ES-I3 (cell line): ENCODE data around the gene LMAN2.

Source experiments
- H3K36me3 ChIP-seq: 2 replicates; pipeline ENCODE4 v1.6.1; 2013; ENCODE audit warnings: mild to moderate bottlenecking, low read length, control low read depth, moderate library complexity; ENCODE audit not compliant: insufficient read depth
- H3K4me1 ChIP-seq: 2 replicates; pipeline ENCODE4 v1.6.1; 2013; ENCODE audit warnings: mild to moderate bottlenecking, control low read depth, low read length; ENCODE audit not compliant: insufficient read depth
- H3K9ac ChIP-seq: 2 replicates; pipeline ENCODE4 v1.6.1; 2013; ENCODE audit warnings: low read depth, mild to moderate bottlenecking, low read length, moderate library complexity
- H3K9me3 ChIP-seq: 2 replicates; pipeline ENCODE4 v1.6.1; 2013; ENCODE audit warnings: mild to moderate bottlenecking, low read length, moderate library complexity; ENCODE audit not compliant: control insufficient read depth, insufficient read depth

LMAN2 gene

GRCh38 chr5:177372034-177372896 is 20.8 kb upstream of the LMAN2 start:
- H3K9ac ChIP-seq: no peak overlapping the region
- no peaks in the 10 kb centered on the region for H3K9me3 ChIP-seq
- H3K4me1 ChIP-seq: peaks cover 4% of the 10 kb centered on the region
- H3K36me3 ChIP-seq: no peaks in the 10 kb centered on the region

DNA sequence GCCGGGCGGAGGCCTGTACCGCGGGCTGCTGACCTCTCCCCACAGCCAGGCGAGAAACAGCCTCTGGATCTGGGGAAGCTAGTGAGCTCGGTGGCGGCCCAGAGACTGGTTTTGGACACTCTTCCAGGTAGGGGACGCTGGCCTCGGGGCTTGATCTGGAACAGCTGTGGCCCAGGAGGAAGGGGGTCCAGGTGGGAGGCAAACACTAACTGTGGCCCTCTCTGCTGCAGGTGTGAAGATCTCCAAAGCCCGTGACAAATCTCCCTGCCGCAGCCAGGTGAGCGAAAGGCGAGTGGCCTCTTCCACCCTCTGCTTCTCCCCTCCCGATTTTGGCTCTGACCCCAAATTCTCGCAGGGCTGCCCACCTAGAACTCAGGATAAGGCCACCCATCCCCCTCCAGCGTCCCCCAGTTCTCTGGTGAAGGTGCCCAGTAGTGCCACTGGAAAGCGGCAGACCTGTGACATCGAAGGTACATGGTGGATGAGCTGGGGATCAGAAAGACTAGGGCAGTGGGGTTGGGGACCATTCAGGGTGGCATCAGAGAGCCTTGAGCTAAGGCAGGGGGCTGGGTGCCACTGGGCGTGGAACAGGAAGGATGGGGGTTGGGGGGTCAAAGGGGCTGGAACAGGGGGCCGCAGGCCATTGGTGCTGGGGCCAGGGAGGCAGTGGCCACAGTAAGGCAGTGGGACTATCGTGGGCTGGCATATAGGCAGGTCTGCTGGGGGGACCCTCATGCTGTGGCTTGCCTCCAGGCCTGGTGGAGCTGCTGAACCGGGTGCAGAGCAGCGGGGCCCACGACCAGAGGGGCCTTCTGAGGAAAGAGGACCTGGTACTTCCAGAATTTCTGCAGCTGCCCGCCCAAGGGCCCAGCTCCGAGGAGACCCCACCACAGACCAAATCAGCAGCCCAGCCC is 19.9 kb upstream of the LMAN2 start:
- Histone ChIP-seq H3K4me1 (peaks cover 5% of the 10 kb centered on the region), H3K9me3 (no peaks in the 10 kb centered on the region), H3K9ac (peak overlapping the region; percentile 61), H3K36me3 (no peaks in the 10 kb centered on the region)

DNA sequence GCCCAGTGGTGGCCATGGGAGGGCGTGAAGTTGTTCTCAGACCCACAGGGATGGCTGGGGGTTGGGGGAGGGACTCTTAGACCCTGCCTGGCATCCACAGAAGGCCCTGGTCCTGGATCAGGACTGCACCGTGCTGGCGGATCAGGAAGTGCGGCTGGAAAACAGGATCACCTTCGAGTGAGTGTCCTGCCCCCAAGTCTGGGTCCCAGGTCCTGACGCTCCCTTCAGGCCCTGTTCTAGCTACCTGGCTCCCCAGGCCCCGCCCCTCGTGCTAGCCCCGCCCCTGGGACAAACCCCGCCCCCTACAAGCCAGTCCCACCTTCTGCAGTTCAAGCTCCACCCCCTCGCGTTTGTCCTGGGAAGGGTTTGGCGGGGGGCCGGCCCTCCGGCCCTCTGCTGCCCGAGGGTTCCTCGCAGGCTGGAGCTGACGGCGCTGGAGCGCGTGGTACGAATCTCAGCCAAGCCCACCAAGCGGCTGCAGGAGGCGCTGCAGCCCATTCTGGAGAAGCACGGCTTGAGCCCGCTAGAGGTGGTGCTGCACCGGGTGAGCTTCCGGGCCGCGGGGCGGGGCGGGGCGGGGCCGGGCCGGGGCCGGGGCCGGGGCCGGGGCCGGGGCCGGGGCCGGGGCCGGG is 19.1 kb upstream of the LMAN2 start:
- H3K4me1 ChIP-seq: peaks cover 9% of the 10 kb centered on the region
- no peaks in the 10 kb centered on the region for H3K9me3 ChIP-seq
- H3K36me3 ChIP-seq: no peaks in the 10 kb centered on the region
- H3K9ac ChIP-seq: peak overlapping the region; percentile 61

DNA sequence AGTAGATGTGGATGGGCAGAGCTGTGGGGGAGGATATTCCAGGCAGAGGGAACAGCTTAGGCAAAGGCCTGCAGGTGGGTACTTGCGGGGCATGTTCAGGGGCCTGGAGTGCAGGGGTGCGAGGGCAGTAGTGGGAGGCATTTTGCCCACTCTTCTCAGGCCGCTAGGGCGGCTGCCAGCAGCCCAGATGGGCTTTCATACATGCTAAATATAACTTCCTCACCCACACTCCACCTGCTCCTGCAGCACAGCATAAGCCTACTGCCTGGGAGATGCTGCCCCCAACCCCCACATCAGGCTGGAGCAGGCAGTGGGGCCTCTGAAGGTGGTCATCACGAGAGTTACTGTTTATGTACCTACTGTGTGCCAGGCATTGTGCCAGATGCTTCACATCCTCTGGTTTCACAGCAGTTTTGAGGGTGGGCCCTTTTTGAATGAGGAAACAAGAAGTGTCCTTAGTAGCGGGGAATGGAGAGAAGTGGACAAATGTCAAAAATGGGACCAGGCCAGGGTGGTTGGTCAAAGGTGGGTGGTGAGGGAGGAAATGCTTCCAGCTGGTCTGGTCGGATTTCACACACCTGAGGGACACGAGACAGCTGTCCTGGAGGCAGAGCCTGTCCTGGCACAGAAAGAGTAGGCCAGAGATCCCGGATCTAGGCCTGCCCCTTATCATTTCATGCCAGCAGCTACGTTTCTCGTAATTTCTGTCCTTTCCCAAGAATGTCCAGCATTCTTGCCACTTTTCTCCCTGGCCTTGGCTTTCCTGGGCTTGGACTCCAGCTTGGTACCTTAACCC is 18.4 kb upstream of the LMAN2 start:
- H3K9me3 ChIP-seq: no peaks in the 10 kb centered on the region
- no peaks in the 10 kb centered on the region for H3K36me3 ChIP-seq
- H3K4me1 ChIP-seq: peaks cover 11% of the 10 kb centered on the region
- peak overlapping the region; percentile 40; the same call in 1 of the 2 replicates for H3K9ac ChIP-seq

- Histone ChIP-seq H3K9ac (no peak overlapping the region), H3K36me3 (no peaks in the 10 kb centered on the region), H3K9me3 (no peaks in the 10 kb centered on the region), H3K4me1 (peaks cover 19% of the 10 kb centered on the region)
Measured at GRCh38 chr5:177368869-177369644, 17.6 kb upstream of the LMAN2 start.

GRCh38 chr5:177367981-177368868 is 16.8 kb upstream of the LMAN2 start:
- H3K4me1 ChIP-seq: peaks cover 25% of the 10 kb centered on the region
- H3K9ac ChIP-seq: peak overlapping the region; percentile 80; the same call in 1 of the 2 replicates

DNA sequence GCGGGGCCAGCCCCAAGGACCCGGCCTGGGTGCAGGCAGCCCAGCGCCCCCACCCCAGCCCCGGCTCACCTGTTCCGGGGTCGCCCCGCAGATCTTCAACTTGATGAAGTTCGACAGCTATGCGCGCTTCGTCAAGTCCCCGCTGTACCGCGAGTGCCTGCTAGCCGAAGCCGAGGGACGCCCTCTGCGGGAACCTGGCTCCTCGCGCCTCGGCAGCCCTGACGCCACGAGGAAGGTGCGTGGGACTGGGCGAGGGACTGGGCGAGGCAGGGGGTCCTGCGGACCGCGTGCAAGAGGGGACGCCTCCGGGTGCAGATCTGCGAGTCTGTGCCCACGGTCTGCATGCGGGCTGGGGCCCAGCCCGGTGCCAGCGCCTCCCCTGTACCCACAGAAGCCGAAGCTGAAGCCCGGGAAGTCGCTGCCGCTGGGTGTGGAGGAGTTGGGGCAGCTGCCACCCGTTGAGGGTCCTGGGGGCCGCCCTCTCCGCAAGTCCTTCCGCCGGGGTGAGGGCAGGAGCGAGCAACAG is 15.9 kb upstream of the LMAN2 start:
- H3K4me1 ChIP-seq: peaks cover 25% of the 10 kb centered on the region
- H3K9me3 ChIP-seq: no peaks in the 10 kb centered on the region
- H3K9ac ChIP-seq: peak overlapping the region; percentile 80
- H3K36me3 ChIP-seq: no peaks in the 10 kb centered on the region

More at GRCh38 chr5:177367981-177368868, 16.8 kb upstream of the LMAN2 start:
- no peaks in the 10 kb centered on the region for H3K9me3 ChIP-seq
- H3K36me3 ChIP-seq: no peaks in the 10 kb centered on the region

DNA sequence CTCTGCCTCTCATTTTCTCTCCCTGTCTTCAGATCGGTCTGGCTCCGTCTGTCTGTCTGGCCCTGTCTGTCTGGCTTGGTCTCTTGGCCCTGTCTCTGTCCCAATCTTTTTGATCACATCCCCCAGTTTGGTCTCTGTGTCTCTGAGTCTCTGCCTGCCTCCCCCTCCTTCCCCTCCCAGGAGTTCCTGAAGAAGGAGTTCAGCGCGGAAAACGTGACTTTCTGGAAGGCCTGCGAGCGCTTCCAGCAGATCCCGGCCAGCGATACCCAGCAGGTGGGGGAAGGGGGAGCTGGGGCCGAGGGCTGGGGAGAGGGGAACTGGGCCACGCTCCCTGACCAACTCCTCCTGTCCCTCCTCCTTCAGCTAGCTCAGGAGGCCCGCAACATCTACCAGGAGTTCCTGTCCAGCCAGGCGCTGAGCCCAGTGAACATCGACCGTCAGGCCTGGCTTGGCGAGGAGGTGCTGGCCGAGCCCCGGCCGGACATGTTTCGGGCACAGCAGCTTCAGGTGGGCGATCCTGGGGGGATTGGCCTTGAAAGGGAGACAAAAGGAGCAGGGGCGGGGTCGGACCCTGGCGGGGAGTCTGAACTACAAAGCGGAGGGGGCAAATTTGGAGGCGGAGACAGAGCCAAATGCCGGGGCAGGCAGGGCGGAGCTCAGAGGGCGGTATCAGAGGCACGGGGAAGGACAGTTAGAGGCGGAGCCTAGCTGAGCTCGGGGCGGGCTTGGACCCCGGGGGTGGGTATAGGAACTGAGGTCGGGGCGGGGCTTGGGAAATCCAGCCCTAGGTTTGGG is 15.3 kb upstream of the LMAN2 start:
- peaks cover 32% of the 10 kb centered on the region for H3K4me1 ChIP-seq
- peak overlapping the region; percentile 80 for H3K9ac ChIP-seq
- H3K9me3 ChIP-seq: no peaks in the 10 kb centered on the region
- no peaks in the 10 kb centered on the region for H3K36me3 ChIP-seq

DNA sequence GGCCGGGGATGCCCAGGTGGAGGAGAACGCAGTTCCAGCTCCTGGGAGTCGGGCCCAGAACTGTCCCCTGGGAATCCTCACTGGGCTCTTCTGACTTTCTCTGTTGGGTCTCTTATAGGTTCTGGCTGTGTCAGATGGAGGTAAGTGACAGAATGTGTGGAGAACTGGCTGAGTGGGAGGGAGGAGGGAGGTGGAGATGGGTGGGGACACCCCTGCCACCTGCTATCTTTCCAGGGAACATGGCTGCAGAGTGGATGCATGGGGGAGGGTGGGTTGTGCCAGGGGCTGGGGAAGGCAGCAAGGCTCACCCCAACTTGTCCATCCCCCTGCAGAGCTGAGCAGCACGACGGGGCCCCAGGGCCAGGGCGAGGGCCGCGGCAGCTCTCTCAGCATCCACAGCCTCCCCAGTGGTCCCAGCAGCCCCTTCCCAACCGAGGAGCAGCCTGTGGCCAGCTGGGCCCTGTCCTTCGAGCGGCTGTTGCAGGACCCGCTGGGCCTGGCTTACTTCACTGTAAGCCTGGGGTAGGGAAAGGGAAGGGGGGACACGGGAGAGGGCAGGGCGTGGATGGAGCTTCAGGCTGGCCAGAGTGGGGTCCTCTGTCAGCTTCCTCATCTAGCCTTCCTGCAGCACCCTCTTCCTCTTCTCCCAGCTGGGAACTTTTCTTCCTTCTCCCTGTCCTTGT is 14.5 kb upstream of the LMAN2 start:
- H3K36me3 ChIP-seq: no peaks in the 10 kb centered on the region
- H3K9me3 ChIP-seq: no peaks in the 10 kb centered on the region
- H3K4me1 ChIP-seq: peaks cover 32% of the 10 kb centered on the region
- H3K9ac ChIP-seq: peak overlapping the region; percentile 80

- H3K9ac ChIP-seq: no peak overlapping the region
- no peaks in the 10 kb centered on the region for H3K9me3 ChIP-seq
- no peaks in the 10 kb centered on the region for H3K36me3 ChIP-seq
- peaks cover 28% of the 10 kb centered on the region; the same call in 1 of the 2 replicates for H3K4me1 ChIP-seq
Measured at GRCh38 chr5:177364159-177364962, 12.9 kb upstream of the LMAN2 start.
